Measurements from ENCODE around the gene CYB561.
A peak's percentile ranks its signal among the peaks of the same experiment; 100 is the strongest.

CYB561 gene

GRCh38 chr17:63486317-63487013 lies 40.4 kb upstream of the CYB561 start:
- Histone ChIP-seq H3K79me2 (ENCODE audit: low read length) (no peaks in the 10 kb centered on the region), H3K4me2 (ENCODE audit: low read length) (peak overlapping the region; percentile 36), H3K36me3 (replicated peaks; ENCODE audit: low read depth, low read length) (no peaks in the 10 kb centered on the region), H3K4me1 (ENCODE audit: low read length) (peaks cover 8% of the 10 kb centered on the region), H3K9me3 (ENCODE audit: insufficient read depth, low read length) (no peaks in the 10 kb centered on the region), H4K20me1 (ENCODE audit: insufficient read depth, low read length) (no peaks in the 10 kb centered on the region), H2AFZ (ENCODE audit: low read depth, low read length) (peak overlapping the region; percentile 95), H3K9ac (ENCODE audit: low read length) (no peak overlapping the region), H3K4me3 (ENCODE audit: low read length) (0 out of 2 replicates have a peak overlapping the region, but pooled peaks have one; percentile 18), H3K27ac (ENCODE audit: low read length) (no peak overlapping the region), H3K27me3 (ENCODE audit: low read depth, low read length) (no peaks in the 10 kb centered on the region)
- TF ChIP-seq EZH2phosphoT487 (IDR thresholded peaks at IDR 0.05; ENCODE audit: low read depth), result no peak

GRCh38 chr17:63483655-63484575 lies 37.8 kb upstream of the CYB561 start:
- no peaks in the 10 kb centered on the region for H3K79me2 ChIP-seq (ENCODE audit: low read length)
- no peak overlapping the region for H3K4me2 ChIP-seq (ENCODE audit: low read length)
- no peaks in the 10 kb centered on the region for H3K9me3 ChIP-seq (ENCODE audit: insufficient read depth, low read length)
- peaks cover 12% of the 10 kb centered on the region for H3K4me1 ChIP-seq (ENCODE audit: low read length)
- no peak overlapping the region for H3K9ac ChIP-seq (ENCODE audit: low read length)
- TF ChIP-seq CTCF (IDR thresholded peaks at IDR 0.05; ENCODE audit: low read depth, low read length), result no peak
- no peaks in the 10 kb centered on the region for H3K36me3 ChIP-seq (replicated peaks; ENCODE audit: low read depth, low read length)
- H3K27me3 ChIP-seq (ENCODE audit: low read depth, low read length), result no peaks in the 10 kb centered on the region
- H3K4me3 ChIP-seq (ENCODE audit: low read length), result no peak overlapping the region
- no peaks in the 10 kb centered on the region for H4K20me1 ChIP-seq (ENCODE audit: insufficient read depth, low read length)
- no peak overlapping the region for H2AFZ ChIP-seq (ENCODE audit: low read depth, low read length)
- H3K27ac ChIP-seq (ENCODE audit: low read length), result no peak overlapping the region

GRCh38 chr17:63483038-63483437 lies 36.9 kb upstream of the CYB561 start:
- no peak for TF ChIP-seq CTCF (IDR thresholded peaks at IDR 0.05; ENCODE audit: low read depth, low read length)
- H3K27me3 ChIP-seq (ENCODE audit: low read depth, low read length), result peaks cover 1% of the 10 kb centered on the region
- no peak overlapping the region for H3K4me2 ChIP-seq (ENCODE audit: low read length)
- peaks cover 19% of the 10 kb centered on the region for H3K4me1 ChIP-seq (ENCODE audit: low read length)
- H2AFZ ChIP-seq (ENCODE audit: low read depth, low read length), result no peak overlapping the region
- H3K9me3 ChIP-seq (ENCODE audit: insufficient read depth, low read length), result no peaks in the 10 kb centered on the region
- H3K79me2 ChIP-seq (ENCODE audit: low read length), result no peaks in the 10 kb centered on the region
- H3K36me3 ChIP-seq (replicated peaks; ENCODE audit: low read depth, low read length), result no peaks in the 10 kb centered on the region
- H4K20me1 ChIP-seq (ENCODE audit: insufficient read depth, low read length), result no peaks in the 10 kb centered on the region
- no peak overlapping the region for H3K9ac ChIP-seq (ENCODE audit: low read length)
- no peak overlapping the region for H3K27ac ChIP-seq (ENCODE audit: low read length)
- no peak overlapping the region for H3K4me3 ChIP-seq (ENCODE audit: low read length)

- Histone ChIP-seq H3K4me2 (ENCODE audit: low read length) (no peak overlapping the region), H3K36me3 (replicated peaks; ENCODE audit: low read depth, low read length) (no peaks in the 10 kb centered on the region), H2AFZ (ENCODE audit: low read depth, low read length) (no peak overlapping the region), H3K9me3 (ENCODE audit: insufficient read depth, low read length) (no peaks in the 10 kb centered on the region), H3K27me3 (ENCODE audit: low read depth, low read length) (peaks cover 7% of the 10 kb centered on the region), H3K27ac (ENCODE audit: low read length) (no peak overlapping the region), H3K9ac (ENCODE audit: low read length) (no peak overlapping the region), H3K4me3 (ENCODE audit: low read length) (no peak overlapping the region), H3K79me2 (ENCODE audit: low read length) (no peaks in the 10 kb centered on the region), H4K20me1 (ENCODE audit: insufficient read depth, low read length) (no peaks in the 10 kb centered on the region), H3K4me1 (ENCODE audit: low read length) (peaks cover 24% of the 10 kb centered on the region)
- TF ChIP-seq CTCF (IDR thresholded peaks at IDR 0.05; ENCODE audit: low read depth, low read length), result no peak
- no peak for TF ChIP-seq EZH2phosphoT487 (IDR thresholded peaks at IDR 0.05; ENCODE audit: low read depth)
Measured at GRCh38 chr17:63482509-63482908, 36.4 kb upstream of the CYB561 start.

All from OCI-LY3 (cell line).